Measurements from ENCODE around the gene ERG.

The ERG gene

GRCh38 chr21:38499296-38499695, 1.0 kb upstream of the ERG start:
- no peak for DNase-seq

GRCh38 chr21:38496224-38496623, 2.1 kb downstream of the ERG start:
- no peak for DNase-seq

- no peak for DNase-seq
Observed at GRCh38 chr21:38495696-38496095, 2.6 kb downstream of the ERG start.

- no peak for DNase-seq
Observed at GRCh38 chr21:38495242-38495641, 3.0 kb downstream of the ERG start.

GRCh38 chr21:38494703-38495102, 3.6 kb downstream of the ERG start:
- DNase-seq = peak; percentile 33 to 52 (median 47)

- DNase-seq = no peak
Observed at GRCh38 chr21:38494251-38494642, 4.0 kb downstream of the ERG start.

DNA sequence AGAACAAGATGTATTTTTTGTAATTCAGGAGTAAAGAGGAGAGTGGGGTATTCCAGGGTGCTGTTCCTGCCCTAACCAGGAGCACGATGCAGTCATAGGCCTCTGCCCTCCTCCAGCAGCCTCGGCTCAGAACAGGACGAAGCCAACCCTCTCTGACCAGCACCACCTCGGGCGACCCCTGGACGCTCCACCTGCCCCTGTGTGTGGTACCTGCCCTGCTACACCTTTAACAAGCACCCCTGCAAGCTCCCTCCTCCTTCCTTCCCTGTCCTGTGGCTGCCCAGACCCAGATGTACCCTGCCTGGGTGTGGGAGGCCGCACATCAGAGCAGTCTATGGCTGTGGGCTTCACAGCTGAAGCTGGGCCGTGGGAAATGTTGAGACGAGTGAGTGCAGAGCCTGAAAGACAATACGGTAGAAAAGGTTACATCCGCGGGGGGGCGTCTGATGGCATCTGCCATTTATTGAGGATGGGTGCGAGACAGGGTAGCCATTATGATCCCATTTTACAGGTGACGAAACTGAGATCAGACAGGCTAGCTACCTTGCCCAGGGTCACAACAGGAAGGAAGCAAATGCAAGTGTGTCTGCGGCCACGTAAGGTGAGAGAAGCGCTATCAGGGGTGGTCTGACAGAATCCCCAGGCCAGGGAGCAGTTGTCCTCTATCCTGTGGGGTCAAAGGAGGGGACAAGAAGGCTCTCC, 4.6 kb downstream of the ERG start:
- DNase-seq = no peak

- no peak for DNase-seq
Observed at GRCh38 chr21:38492007-38492406, 6.3 kb downstream of the ERG start.

DNA sequence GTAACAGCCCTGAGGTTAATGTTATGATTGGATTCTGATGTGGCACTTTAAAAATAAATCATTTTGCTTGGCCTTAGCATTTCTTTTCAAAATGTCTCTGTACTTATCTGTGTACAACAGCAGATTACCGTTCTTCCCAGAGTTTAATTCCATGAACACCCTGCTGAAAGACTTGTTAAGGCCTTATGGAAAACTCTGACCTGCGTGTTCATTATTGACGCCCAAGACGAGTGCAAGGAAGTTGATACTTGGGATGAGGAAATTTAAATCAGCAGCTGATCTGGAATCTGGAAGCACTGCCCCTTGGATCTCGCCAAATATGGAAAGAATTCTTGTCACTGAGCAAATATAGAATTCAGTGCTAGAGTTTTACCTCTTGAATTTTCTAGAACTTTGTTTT, 6.7 kb downstream of the ERG start:
- no peak for DNase-seq

DNA sequence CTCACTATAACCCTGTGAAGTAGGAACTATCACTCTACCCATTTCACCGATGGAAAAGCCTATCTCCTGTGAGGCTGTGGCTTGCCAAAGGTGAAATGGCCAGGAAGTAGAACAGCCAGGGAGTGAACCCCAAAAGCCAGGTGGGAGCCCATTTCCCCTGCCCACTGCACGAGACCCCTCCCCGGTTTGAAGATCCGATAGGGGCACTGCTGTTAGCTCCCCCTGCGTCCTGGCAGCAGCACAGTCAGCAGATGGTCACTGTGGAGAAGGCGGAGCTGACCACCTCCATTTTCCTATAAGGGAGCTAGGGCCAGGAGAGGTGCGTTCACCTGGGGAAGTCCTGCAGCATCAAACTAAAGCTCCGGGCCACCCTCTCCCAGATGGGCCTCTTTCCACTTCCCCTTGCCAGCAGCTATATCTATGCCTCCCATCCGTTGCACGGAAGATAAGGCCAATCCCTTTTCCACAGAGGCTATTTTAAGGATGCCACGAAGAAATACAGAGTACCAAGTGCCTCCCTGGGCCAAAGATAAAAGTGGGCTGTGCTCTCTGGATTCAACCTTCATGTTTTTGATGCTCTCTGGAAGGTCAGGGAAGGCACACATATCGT, 7.8 kb downstream of the ERG start:
- DNase-seq = no peak

DNA sequence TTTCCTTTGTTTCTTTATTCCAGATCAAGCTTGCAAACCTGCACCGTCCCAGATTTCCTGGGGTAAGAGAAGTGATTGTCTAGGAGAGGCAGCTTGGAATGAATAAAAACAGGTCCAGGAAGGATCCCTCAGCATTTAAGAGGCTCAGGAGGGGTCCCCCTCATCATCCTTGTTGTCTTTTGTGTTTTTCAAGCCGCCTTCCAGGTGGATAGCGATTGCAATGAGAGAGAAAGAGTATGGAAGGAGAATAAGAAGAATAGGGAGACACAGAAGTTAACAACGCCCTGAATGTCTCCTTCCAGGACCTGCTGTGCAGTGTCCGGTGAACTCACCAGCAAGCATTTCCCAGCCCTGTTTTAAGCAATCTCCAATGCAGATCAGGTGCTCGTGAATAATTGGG, 8.5 kb downstream of the ERG start:
- DNase-seq = no peak

- DNase-seq = no peak
Observed at GRCh38 chr21:38489271-38489652, 9.0 kb downstream of the ERG start.

GRCh38 chr21:38488640-38489270, 9.5 kb downstream of the ERG start:
- peak in 1 of 3 donors; percentile 25 for DNase-seq

DNA sequence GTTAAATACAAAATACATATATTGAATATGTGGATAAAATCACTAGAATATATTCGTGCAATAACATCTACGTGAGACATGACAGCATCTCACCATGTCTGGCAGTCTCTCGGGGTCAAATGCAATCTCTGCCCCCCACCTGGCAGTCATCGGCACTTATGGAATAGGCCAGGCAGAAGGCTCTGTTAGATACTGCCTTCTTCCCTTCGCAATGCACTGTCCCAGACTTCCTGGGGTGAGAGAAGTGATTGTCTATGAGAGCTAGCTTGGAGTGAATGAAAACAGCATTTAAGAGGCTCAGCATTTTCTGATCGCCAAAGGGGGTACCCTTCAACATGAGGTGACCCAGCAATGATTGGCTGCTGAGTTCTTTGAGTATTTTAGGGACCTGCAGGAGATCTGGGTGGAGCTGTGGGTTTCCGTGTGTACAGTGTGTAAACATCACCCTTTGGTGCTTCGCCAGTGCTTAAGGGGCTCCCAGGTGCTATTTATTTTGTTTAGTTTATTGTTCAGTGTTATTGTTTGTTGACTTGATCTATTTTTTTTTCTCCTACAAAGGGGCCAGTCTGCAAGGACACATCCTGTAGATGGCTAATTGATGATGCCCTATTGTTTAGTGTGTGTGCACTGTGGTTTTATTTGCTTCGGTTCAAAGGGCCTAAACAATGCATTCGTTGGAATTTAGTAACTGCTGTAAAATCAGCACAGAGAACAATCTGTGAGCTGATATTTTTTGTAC, 10.2 kb downstream of the ERG start:
- no peak for DNase-seq

DNA sequence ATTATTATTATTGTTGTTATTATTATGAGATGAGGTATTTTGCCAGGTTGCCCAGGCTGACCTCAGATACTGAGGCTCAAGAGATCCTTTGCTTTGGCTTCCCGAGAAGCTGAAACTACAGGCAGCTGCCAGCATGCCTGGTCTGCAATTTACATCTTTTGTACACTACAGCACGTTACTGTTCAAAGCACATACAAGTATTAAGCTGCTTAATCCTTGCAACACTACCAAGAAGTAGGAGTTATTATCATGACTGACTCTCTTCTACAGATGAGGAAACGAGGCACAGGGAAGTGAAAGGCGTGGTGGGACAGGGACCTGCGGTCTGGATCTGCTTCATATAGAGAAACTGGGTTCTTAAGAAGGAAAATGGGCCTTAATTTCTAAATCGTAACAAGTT, 11.6 kb downstream of the ERG start:
- DNase-seq = peak; percentile 79 to 87 (median 82)

DNA sequence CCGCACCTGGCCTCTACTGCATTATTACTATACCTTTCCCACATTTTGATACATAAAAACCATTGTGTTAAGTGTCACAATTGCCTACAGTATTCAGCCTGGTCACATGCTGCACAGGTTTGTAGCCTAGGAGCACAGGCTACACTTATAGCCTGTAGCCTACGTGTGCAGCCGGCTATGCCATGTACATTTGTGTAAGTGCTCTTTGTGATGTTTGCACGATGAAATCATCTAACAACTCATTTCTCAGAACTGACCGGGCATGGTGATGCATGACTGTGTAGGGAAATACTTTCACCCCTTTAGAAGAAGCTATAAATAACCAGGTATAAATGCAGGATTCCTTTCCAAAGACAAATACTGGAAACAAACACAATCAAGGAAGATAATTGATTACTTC, 12.1 kb downstream of the ERG start:
- no peak for DNase-seq

- no peak for DNase-seq
Observed at GRCh38 chr21:38479641-38480525, 18.4 kb downstream of the ERG start.

GRCh38 chr21:38478782-38479181, 19.5 kb downstream of the ERG start:
- peak; percentile 88 to 95 (median 92) for DNase-seq

DNA sequence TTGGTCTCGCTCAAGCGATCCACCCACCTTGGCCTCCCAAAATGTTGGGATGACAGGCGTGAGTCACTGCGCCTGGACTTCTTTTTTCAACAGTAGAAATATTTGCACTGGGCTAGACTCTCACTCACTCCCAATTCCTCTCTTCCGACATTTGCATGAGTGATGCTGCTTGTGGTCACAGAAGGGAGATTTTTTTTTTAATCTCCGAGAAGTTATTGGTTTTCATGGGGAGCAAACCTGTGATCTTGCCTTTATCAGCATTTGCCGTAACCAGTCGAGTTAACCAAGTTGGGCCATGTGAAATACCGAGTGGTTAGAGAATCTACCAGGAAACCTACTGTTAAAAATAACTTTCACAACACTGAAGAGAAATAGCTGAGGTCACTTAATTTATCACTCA, 21.1 kb downstream of the ERG start:
- peak; percentile 56 to 79 (median 76) for DNase-seq

DNA sequence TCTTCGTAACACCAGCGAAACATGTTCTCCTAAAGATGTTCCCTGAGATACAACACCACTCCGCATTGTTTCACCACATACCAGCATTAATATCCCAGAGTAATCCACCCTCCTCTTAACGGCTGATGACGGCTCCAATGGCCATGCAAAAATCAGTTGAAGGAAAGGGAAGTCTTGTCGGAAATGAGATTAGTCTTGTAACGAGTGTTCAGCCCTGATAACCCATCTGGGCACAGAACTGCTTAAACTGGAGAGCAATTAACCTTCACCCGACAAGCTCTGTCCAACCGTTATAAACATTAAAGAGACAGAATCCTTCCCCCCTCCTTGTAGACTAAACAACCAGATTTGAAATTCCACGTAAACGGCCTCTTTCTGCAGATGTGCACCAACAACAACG, 21.9 kb downstream of the ERG start:
- peak in 2 of 3 donors; percentile 28 to 51 for DNase-seq

DNA sequence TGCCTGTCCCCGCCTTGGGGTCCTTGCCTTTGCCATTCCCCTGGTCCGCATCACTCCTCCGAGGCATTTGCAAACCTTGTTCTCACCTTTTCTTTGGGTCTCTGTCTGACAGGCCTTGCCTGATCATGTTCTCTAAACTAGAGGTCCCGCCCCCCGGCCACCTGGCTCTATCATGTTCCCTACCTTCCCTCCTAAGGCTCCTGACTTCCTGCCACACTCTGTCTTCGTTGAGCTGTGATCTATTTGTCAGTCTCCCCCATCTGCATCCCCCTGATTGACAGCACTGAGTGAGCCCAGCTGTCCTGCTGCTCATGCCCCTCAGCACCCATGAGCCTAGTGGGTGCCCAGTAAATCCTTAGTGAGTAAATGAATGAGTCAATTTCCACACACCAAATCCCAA, 22.8 kb downstream of the ERG start:
- no peak for DNase-seq

- no peak for DNase-seq
Observed at GRCh38 chr21:38474796-38475195, 23.5 kb downstream of the ERG start.

- DNase-seq = no peak
Observed at GRCh38 chr21:38474124-38474523, 24.2 kb downstream of the ERG start.
